ENCODE measurements around the gene IER5.
A peak's percentile ranks its signal among the peaks of the same experiment; 100 is the strongest.

IER5 gene

GRCh38 chr1:181135437-181135731, 46.9 kb downstream of the IER5 start:
- ChIA-PET CTCF (interaction anchor here (0.9 to 2.4 kb wide), 11 partner anchors 9 to 254 kb away, joined by 3 to 10 read pairs (median 5); no protein-coding TSS in a partner anchor), POLR2A (interaction anchor here (1.2 to 12.2 kb wide), 7 partner anchors 8 to 45 kb away, joined by 4 to 163 read pairs (median 9); partner anchors contain the start of gene IER5)
- TF ChIP-seq HIC1 (tag by site-specific recombination; IDR thresholded peaks at IDR 0.05) (no peak), ZNF335 (tag by site-specific recombination; conservative IDR thresholded peaks at IDR 0.05) (peak; percentile 38; the same call in 1 of the 2 replicates)
- Histone ChIP-seq H3K36me3 (ENCODE audit: control insufficient read depth in 2 of 2, insufficient read depth in 1 of 2, low read length in 2 of 2) (no peaks in the 10 kb centered on the region), H3K9me3 (ENCODE audit: control insufficient read depth, insufficient read depth, low read depth, low read length) (no peaks in the 10 kb centered on the region), H3K4me3 (ENCODE audit: low read depth, low read length) (no peak overlapping the region), H3K4me1 (ENCODE audit: control insufficient read depth, insufficient read depth, low read length) (peaks cover 9% of the 10 kb centered on the region), H3K27ac (ENCODE audit: extremely low read depth, low read depth, low read length) (peak overlapping the region; percentile 94)

- peaks cover 9% of the 10 kb centered on the region for H3K4me1 ChIP-seq (ENCODE audit: control insufficient read depth, insufficient read depth, low read length)
- H3K4me3 ChIP-seq (ENCODE audit: low read depth, low read length) = no peak overlapping the region
- TF ChIP-seq ZNF274 (IDR thresholded peaks at IDR 0.05; ENCODE audit: low read length) (no peak), ZNF274 (tag by site-specific recombination; IDR thresholded peaks at IDR 0.05; ENCODE audit: borderline replicate concordance) (no peak), ZNF585B (tag by site-specific recombination; IDR thresholded peaks at IDR 0.05) (no peak), ZNF112 (tag by site-specific recombination; IDR thresholded peaks at IDR 0.05) (no peak), ZNF791 (tag by site-specific recombination; IDR thresholded peaks at IDR 0.05) (peak; percentile 61; the same call in 1 of the 2 replicates), SP7 (tag by site-specific recombination; IDR thresholded peaks at IDR 0.05) (0 out of 2 replicates have a peak, but pooled peaks have one; percentile 17), ZNF521 (tag by site-specific recombination; IDR thresholded peaks at IDR 0.05) (no peak), ZNF645 (tag by site-specific recombination; IDR thresholded peaks at IDR 0.05) (no peak), ZNF24 (tag by site-specific recombination; IDR thresholded peaks at IDR 0.05) (0 out of 2 replicates have a peak, but pooled peaks have one; percentile 38), ZNF341 (tag by site-specific recombination; IDR thresholded peaks at IDR 0.05; ENCODE audit: low read depth) (0 out of 2 replicates have a peak, but pooled peaks have one; percentile 37), ZNF416 (tag by site-specific recombination; IDR thresholded peaks at IDR 0.05) (no peak), ZNF354C (tag by site-specific recombination; IDR thresholded peaks at IDR 0.05; ENCODE audit: borderline replicate concordance, low read depth) (no peak), ZNF423 (tag by site-specific recombination; IDR thresholded peaks at IDR 0.05) (no peak), ELK4 (IDR thresholded peaks at IDR 0.05; ENCODE audit: borderline replicate concordance, low read depth, low read length) (no peak), ZNF571 (tag by site-specific recombination; IDR thresholded peaks at IDR 0.05) (no peak), ZNF747 (tag by site-specific recombination; IDR thresholded peaks at IDR 0.05) (no peak), ZNF148 (tag by site-specific recombination; IDR thresholded peaks at IDR 0.05; ENCODE audit: borderline replicate concordance) (no peak), ZNF10 (tag by site-specific recombination; IDR thresholded peaks at IDR 0.05) (no peak), ZNF140 (tag by site-specific recombination; IDR thresholded peaks at IDR 0.05) (no peak), ZSCAN4 (tag by site-specific recombination; IDR thresholded peaks at IDR 0.05) (peak; percentile 94), ZNF433 (tag by site-specific recombination; IDR thresholded peaks at IDR 0.05; ENCODE audit: low read depth) (no peak), PBX3 (CRISPR knock-in tag; IDR thresholded peaks at IDR 0.05) (no peak)
Measured at GRCh38 chr1:181135815-181136737, 47.6 kb downstream of the IER5 start.

More at GRCh38 chr1:181135815-181136737, 47.6 kb downstream of the IER5 start:
- ChIA-PET CTCF (interaction anchor here (0.6 to 2.4 kb wide), 12 partner anchors 8 to 658 kb away, joined by 3 to 10 read pairs (median 4); no protein-coding TSS in a partner anchor), POLR2A (interaction anchor here (0.6 to 12.2 kb wide), 7 partner anchors 9 to 45 kb away, joined by 3 to 163 read pairs (median 9); partner anchors contain the start of gene IER5)
- Histone ChIP-seq H3K27ac (ENCODE audit: extremely low read depth, low read depth, low read length) (peak overlapping the region; percentile 94), H3K36me3 (ENCODE audit: control insufficient read depth in 2 of 2, insufficient read depth in 1 of 2, low read length in 2 of 2) (no peaks in the 10 kb centered on the region), H3K9me3 (ENCODE audit: control insufficient read depth, insufficient read depth, low read depth, low read length) (no peaks in the 10 kb centered on the region)

Data from HEK293 (cell line).